Measurements from ENCODE around the gene ANKRD16. TPM values are rescaled to one million over a fixed set of nuclear protein-coding genes. Genes with fewer than 3 reads are reported as not detected.

The ANKRD16 gene
- total RNA-seq, 4 donors from 2014 or later = 4.1 to 8.7 (median 5.8) TPM

DNA sequence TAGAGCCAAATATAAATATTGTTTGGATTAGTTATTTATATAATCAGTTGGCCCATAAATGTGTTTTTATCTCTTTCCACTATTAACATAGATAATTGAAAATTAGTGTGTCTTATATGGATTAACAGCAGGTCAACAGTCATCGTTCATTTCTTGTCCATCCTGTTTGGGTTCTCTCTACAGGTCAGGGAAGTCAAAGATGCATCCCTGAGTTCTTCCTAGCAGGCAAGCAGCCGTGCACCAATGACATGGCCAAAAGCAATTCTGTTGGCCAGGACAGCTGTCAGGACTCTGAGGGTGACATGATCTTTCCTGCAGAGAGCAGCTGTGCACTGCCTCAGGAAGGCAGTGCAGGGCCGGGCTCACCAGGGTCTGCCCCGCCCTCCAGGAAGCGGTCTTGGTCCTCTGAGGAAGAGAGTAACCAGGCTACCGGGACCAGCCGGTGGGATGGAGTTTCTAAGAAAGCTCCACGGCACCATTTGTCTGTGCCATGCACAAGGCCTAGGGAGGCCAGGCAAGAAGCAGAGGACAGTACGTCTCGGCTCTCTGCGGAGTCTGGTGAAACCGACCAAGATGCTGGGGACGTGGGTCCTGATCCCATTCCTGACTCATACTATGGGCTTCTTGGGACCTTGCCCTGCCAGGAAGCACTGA lies 16.3 kb upstream of the ANKRD16 start:
- TF ChIP-seq, protein P1, sequence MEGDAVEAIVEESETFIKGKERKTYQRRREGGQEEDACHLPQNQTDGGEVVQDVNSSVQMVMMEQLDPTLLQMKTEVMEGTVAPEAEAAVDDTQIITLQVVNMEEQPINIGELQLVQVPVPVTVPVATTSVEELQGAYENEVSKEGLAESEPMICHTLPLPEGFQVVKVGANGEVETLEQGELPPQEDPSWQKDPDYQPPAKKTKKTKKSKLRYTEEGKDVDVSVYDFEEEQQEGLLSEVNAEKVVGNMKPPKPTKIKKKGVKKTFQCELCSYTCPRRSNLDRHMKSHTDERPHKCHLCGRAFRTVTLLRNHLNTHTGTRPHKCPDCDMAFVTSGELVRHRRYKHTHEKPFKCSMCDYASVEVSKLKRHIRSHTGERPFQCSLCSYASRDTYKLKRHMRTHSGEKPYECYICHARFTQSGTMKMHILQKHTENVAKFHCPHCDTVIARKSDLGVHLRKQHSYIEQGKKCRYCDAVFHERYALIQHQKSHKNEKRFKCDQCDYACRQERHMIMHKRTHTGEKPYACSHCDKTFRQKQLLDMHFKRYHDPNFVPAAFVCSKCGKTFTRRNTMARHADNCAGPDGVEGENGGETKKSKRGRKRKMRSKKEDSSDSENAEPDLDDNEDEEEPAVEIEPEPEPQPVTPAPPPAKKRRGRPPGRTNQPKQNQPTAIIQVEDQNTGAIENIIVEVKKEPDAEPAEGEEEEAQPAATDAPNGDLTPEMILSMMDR (IDR thresholded peaks at IDR 0.05) = no peak
- no peak for ATAC-seq (ENCODE audit: low FRiP score)

DNA sequence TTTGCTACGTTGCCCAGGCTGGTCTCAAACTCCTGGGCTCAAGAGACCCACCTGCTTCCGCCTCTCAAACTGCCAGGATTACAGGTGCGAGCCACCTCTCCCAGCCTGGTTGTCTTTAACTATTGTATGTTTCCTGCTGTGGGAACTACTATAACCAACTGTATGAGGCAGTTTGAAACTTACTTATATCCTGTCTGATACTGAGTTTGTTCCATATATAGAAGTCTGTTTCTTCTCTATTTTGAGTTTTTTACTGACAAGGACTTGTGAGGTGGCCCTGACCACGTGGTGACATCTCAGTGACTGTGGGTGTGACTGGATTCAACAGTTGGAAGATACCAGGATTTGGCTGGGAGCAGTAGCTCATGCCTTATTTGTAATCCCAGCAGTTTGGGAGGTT lies 14.5 kb upstream of the ANKRD16 start:
- DNase-seq (ENCODE audit: low spot score) = no peak
- no peak for ATAC-seq (ENCODE audit: low FRiP score)
- TF ChIP-seq, protein P1 (IDR thresholded peaks at IDR 0.05) = no peak

More for the DNA sequence above, 16.3 kb upstream of the ANKRD16 start:
- DNase-seq (ENCODE audit: low spot score) = no peak

DNA sequence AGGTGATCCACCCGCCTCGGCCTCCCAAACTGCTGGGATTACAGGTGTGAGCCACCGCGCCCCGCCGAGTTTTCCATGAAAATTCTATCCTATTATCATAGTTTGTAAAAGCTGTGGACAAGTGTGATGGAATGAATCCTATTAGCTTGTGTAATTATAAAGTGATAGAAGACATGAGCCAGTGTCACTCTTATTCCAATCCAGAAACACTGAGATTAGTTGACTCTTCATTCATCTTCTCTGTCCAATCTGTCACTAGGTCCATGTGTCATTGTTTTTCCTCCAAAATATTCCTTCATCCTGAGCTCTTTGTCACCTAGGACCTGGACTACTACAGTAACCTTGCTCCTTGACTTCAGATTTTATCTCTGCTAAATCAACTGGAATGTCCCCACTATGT lies 13.9 kb upstream of the ANKRD16 start:
- no peak for DNase-seq (ENCODE audit: low spot score)
- ATAC-seq (ENCODE audit: low FRiP score) = no peak
- TF ChIP-seq, protein P1 (IDR thresholded peaks at IDR 0.05) = no peak

DNA sequence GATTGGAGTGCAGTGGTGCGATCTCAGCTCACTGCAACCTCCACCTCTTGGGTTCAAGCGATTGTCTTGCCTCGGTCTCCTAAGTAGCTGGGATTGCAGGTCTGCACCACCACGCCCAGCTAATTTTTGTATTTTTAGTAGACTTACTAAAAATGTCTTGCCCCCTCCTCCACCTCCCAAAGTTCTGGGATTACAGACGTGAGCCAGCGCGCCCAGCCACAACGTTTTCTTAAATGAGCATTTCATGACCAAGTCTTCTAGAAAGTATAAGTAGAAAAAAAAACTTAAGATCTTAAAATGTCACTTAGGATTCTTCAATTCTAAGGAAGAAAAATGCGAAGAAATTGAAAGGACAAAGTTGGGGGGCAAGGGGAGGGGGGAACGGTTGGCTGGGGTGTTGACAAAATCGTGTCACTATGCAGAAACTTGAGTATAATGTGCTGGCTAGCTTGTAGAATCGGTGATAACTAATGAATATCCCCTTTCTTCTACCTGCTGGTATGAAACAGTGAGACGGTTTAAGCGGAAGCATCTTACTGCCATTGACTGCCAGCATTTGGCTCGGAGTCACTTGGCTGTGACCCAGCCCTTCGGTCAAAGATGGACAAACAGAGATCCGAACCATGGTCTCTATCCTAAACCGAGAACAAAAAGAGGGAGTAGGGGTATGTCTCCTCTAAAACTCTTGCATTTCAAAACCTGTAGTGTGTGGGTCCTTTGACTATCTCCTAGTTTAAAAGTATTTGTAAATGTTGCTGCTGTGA lies 13.0 kb upstream of the ANKRD16 start:
- no peak for ATAC-seq (ENCODE audit: low FRiP score)
- DNase-seq (ENCODE audit: low spot score) = no peak

DNA sequence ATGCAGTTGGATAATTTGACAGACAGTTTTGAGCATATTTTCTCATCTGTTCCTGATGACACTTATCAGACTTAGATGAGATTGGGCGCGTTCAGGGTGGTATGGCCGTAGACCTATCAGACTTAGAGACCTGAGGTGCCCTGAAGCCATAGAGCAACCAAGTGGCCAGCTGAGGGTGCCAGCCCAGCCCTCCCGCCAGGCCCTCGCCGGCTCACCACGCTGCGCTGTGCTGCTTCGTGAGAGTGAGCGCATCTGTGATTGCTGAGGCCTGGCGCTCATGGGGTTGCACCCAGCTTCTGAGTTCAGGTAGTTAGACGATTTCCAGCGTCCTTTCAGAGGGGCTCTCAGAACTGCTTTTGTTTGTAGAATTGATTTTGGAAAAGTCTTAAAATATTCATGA lies 10.6 kb upstream of the ANKRD16 start:
- ATAC-seq (ENCODE audit: low FRiP score) (no peak), DNase-seq (ENCODE audit: low spot score) (no peak)
- TF ChIP-seq, protein P1 (IDR thresholded peaks at IDR 0.05) = no peak

More for the DNA sequence above, 13.0 kb upstream of the ANKRD16 start:
- TF ChIP-seq, protein P1 (IDR thresholded peaks at IDR 0.05) = no peak

GRCh38 chr10:5898163-5898562 lies 8.5 kb upstream of the ANKRD16 start:
- TF ChIP-seq, protein P1 (IDR thresholded peaks at IDR 0.05) = no peak
- no peak for DNase-seq (ENCODE audit: low spot score)
- ATAC-seq (ENCODE audit: low FRiP score) = no peak

GRCh38 chr10:5897504-5897903 lies 7.8 kb upstream of the ANKRD16 start:
- DNase-seq (ENCODE audit: low spot score) (no peak), ATAC-seq (ENCODE audit: low FRiP score) (no peak)
- TF ChIP-seq, protein P1 (IDR thresholded peaks at IDR 0.05) = no peak
